NB4 (cell line): Measurements from ENCODE around the gene NKD1.

ENCODE experiments used
- MYC ChIP-seq: IDR thresholded peaks from 2 replicates; pipeline ENCODE4 v1.6.1; 2011; ENCODE audit warnings: low read depth, low read length
- POLR2A ChIP-seq: IDR thresholded peaks from 2 replicates; pipeline ENCODE4 v1.6.1; 2011; ENCODE audit warnings: mild to moderate bottlenecking; ENCODE audit not compliant: insufficient read length; ENCODE audit errors: extremely low read depth
- TF ChIP-seq, protein P1 (sequence below): IDR thresholded peaks from one replicate; pipeline ENCODE4 v1.5.1; 2012; ENCODE audit warnings: low read depth, low read length

DNA sequence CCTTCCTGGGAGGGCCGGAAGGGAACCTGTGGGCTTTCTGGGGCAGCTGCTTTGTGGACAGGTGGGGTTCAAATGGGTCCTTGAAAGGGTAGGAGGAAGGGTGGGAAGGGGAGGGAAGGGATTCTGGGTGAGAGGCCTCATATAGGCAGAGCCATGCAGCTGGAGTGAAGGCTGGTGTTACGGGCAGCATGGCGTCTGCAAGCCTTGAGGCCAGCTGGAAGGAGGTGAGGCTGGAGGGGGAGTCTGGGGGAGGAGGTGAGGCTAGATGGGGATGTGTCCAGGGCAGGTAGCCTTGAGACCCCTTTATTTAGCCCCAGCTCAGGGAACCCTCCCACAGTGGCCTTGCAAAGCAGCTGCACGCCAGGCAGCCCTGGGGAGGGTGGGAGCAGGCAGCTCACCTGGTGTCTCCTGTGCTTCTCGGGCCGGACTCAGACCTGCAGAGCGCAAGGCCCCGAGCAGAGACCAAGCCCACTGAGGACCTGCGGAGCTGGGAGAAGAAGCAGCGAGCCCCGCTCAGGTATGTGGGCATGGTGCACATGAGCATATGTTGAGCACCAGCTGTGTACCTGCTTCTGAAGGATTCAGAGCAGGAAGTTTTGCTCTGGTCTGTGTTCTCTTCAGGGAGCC lies 82.3 kb downstream of the NKD1 start:
- TF ChIP-seq, protein P1, sequence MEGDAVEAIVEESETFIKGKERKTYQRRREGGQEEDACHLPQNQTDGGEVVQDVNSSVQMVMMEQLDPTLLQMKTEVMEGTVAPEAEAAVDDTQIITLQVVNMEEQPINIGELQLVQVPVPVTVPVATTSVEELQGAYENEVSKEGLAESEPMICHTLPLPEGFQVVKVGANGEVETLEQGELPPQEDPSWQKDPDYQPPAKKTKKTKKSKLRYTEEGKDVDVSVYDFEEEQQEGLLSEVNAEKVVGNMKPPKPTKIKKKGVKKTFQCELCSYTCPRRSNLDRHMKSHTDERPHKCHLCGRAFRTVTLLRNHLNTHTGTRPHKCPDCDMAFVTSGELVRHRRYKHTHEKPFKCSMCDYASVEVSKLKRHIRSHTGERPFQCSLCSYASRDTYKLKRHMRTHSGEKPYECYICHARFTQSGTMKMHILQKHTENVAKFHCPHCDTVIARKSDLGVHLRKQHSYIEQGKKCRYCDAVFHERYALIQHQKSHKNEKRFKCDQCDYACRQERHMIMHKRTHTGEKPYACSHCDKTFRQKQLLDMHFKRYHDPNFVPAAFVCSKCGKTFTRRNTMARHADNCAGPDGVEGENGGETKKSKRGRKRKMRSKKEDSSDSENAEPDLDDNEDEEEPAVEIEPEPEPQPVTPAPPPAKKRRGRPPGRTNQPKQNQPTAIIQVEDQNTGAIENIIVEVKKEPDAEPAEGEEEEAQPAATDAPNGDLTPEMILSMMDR: no peak
- TF ChIP-seq POLR2A (no peak), MYC (no peak)
